NCI-H187 treated with DMSO at 0.1 percent for 48 hours (cell line): Measurements from ENCODE around the gene HOXA6.

Source experiments
- DNase-seq: peaks from one replicate; lab custom pipeline; 2025; lab: John Stamatoyannopoulos, UW

The HOXA6 gene

GRCh38 chr7:27161214-27161720 lies 13.7 kb upstream of the HOXA6 start:
- no peak for DNase-seq

- DNase-seq: no peak
Measured at GRCh38 chr7:27160546-27161213, 13.1 kb upstream of the HOXA6 start.

- DNase-seq: no peak
Measured at GRCh38 chr7:27160145-27160545, 12.6 kb upstream of the HOXA6 start.

GRCh38 chr7:27159266-27160144 lies 11.9 kb upstream of the HOXA6 start:
- no peak for DNase-seq

GRCh38 chr7:27158436-27159265 lies 11.1 kb upstream of the HOXA6 start:
- no peak for DNase-seq

GRCh38 chr7:27157702-27158431 lies 10.3 kb upstream of the HOXA6 start:
- no peak for DNase-seq

- DNase-seq: no peak
Measured at GRCh38 chr7:27156916-27157701, 9.5 kb upstream of the HOXA6 start.

- no peak for DNase-seq
Measured at GRCh38 chr7:27156508-27156898, 8.9 kb upstream of the HOXA6 start, which contains the start of gene HOXA7. Gene HOXA7, minus strand, starts transcription at chr7:27156675. Its CDS starts 130 bp downstream, at chr7:27156545.

GRCh38 chr7:27155816-27156507 lies 8.4 kb upstream of the HOXA6 start:
- DNase-seq: no peak

- DNase-seq: no peak
Measured at GRCh38 chr7:27154901-27155815, 7.6 kb upstream of the HOXA6 start.

- no peak for DNase-seq
Measured at GRCh38 chr7:27154369-27154768, 6.8 kb upstream of the HOXA6 start.

GRCh38 chr7:27153526-27153925 lies 6.0 kb upstream of the HOXA6 start:
- DNase-seq: no peak

- no peak for DNase-seq
Measured at GRCh38 chr7:27152816-27153442, 5.4 kb upstream of the HOXA6 start.

- DNase-seq: no peak
Measured at GRCh38 chr7:27151931-27152815, 4.6 kb upstream of the HOXA6 start, which contains the start of gene HOXA3. Gene HOXA3, minus strand, starts transcription at chr7:27152583. Its CDS starts 41,943 bp downstream, at chr7:27110640.

- no peak for DNase-seq
Measured at GRCh38 chr7:27151341-27151930, 3.9 kb upstream of the HOXA6 start.

- no peak for DNase-seq
Measured at GRCh38 chr7:27150568-27151340, 3.2 kb upstream of the HOXA6 start.
